ENCODE measurements around the gene SVIP. TPM values are rescaled to one million over a fixed set of nuclear protein-coding genes. Genes with fewer than 3 reads are reported as not detected.

SVIP gene
- total RNA-seq, 1 experiment from 2014 or later, result 21.0 TPM

- peaks cover 5% of the 10 kb centered on the region for H3K9me3 ChIP-seq (replicated peaks)
- no peak overlapping the region for H3K27ac ChIP-seq
- no peak overlapping the region for H3K4me3 ChIP-seq
- H3K4me1 ChIP-seq, result peaks cover 15% of the 10 kb centered on the region
- no peak for DNase-seq
- H3K36me3 ChIP-seq, result no peaks in the 10 kb centered on the region
- H3K27me3 ChIP-seq, result no peaks in the 10 kb centered on the region
Measured at GRCh38 chr11:22808571-22809197, 20.9 kb downstream of the SVIP start.

DNA sequence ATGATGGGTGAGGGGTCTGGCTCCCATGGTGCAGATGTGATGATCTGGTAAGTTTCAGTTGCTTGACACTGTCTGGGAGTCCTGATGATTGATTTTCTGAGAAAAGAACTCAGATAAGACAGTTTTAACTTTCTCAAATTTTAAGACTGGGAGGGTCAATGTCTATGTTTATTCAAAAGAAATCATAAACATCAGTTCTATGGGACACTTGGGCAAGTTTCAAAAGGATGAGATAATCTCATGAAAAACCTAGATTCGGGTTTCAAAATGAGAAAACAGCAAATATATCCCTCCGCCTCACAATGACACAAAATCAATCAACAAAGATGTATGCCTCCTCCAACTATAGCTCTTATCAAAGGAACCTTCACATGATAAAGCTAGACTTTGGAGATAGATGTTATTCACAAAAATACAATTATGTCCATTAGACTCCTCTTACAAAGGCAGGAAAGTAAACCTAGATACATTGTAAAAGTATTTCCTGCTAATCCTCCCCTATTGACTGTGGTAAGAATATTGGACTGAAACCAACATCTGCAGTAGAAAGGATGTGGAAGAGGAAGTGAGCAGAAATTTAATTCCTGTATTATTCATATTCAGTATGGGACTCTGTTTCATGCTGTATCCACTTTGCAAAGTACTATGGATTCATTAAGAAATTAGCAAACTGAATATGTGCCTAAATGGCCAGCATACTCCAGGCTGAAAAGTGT lies 21.6 kb downstream of the SVIP start:
- H3K36me3 ChIP-seq, result no peaks in the 10 kb centered on the region
- H3K4me3 ChIP-seq, result no peak overlapping the region
- H3K9me3 ChIP-seq (replicated peaks), result peaks cover 5% of the 10 kb centered on the region
- DNase-seq, result no peak
- H3K27me3 ChIP-seq, result no peaks in the 10 kb centered on the region
- H3K4me1 ChIP-seq, result peaks cover 15% of the 10 kb centered on the region
- H3K27ac ChIP-seq, result no peak overlapping the region

DNA sequence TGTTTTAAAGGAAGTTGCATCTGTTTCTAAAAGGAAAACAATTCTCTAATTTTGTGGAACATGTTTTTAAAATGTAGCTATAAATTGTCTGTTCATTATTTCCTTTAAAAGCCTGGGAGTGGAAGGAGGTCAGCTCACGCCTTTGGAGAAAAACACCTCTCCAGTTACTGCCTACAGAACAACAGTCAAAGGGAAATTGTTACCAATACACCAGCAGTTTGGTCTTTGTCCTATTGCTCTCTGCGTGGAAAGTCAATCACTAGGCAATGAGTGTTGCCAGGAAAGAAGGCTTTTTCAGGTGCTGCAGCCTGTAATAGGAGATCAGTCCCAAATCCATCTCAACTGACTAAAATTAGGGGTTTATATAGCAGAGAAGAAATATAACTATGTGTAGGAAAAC lies 22.2 kb downstream of the SVIP start:
- Histone ChIP-seq H3K27me3 (no peaks in the 10 kb centered on the region), H3K4me3 (no peak overlapping the region), H3K36me3 (no peaks in the 10 kb centered on the region), H3K9me3 (replicated peaks) (peaks cover 5% of the 10 kb centered on the region), H3K4me1 (peaks cover 15% of the 10 kb centered on the region), H3K27ac (no peak overlapping the region)
- no peak for DNase-seq

DNA sequence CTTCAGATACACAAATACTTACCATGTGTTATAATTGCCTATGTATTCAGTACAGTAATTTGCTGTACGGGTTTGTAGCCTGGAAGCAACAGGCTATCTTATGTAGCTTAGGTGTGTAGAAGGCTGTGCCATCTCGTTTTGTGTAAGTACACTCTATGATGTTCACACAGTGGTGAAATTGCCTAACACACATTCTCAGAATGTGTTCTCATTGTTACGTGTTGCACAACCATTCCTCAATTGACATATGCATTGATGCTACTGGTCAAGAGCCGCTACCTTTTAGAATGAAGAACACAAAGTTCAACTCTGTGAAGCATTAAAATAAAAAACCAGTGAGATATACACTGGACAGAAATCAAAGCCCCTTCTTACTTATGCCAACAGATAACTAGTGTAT lies 26.7 kb downstream of the SVIP start:
- peaks cover 4% of the 10 kb centered on the region; the same call in 1 of the 2 replicates for H3K4me1 ChIP-seq
- no peak overlapping the region for H3K4me3 ChIP-seq
- no peak for DNase-seq

DNA sequence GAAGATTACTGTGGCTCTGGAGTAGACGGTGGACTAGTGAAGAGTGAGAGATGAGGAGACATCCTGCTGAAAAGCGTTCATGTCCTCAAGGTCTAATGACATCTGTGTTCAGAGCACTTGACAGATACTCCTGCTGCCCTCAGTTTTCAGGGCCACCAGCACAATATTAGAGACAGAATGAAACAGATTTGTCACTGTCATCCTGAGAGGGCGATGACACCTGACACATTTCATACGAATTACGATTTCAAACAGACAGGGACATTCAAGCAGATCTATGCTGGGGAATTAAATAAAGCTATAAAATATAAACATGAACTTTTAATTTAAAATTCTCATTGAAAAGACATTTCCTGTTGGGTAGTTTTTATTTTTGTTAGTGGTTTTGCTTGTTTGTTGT lies 29.1 kb downstream of the SVIP start:
- no peak for DNase-seq
- H3K4me1 ChIP-seq, result no peaks in the 10 kb centered on the region
- no peak overlapping the region for H3K4me3 ChIP-seq
- H3K36me3 ChIP-seq, result no peaks in the 10 kb centered on the region
- no peaks in the 10 kb centered on the region for H3K27me3 ChIP-seq
- H3K9me3 ChIP-seq (replicated peaks), result no peaks in the 10 kb centered on the region
- H3K27ac ChIP-seq, result no peak overlapping the region

More for the DNA sequence above, 26.7 kb downstream of the SVIP start:
- no peak overlapping the region for H3K27ac ChIP-seq
- no peaks in the 10 kb centered on the region for H3K9me3 ChIP-seq (replicated peaks)
- H3K36me3 ChIP-seq, result no peaks in the 10 kb centered on the region
- H3K27me3 ChIP-seq, result no peaks in the 10 kb centered on the region

- no peaks in the 10 kb centered on the region for H3K4me1 ChIP-seq
- DNase-seq, result no peak
- H3K27ac ChIP-seq, result no peak overlapping the region
- no peaks in the 10 kb centered on the region for H3K27me3 ChIP-seq
- H3K9me3 ChIP-seq (replicated peaks), result no peaks in the 10 kb centered on the region; the same call in 1 of the 2 replicates
- H3K4me3 ChIP-seq, result no peak overlapping the region
- H3K36me3 ChIP-seq, result no peaks in the 10 kb centered on the region
Measured at GRCh38 chr11:22798901-22799300, 30.7 kb downstream of the SVIP start.

GRCh38 chr11:22797047-22797446 lies 32.6 kb downstream of the SVIP start:
- DNase-seq, result no peak
- Histone ChIP-seq H3K4me1 (peaks cover 10% of the 10 kb centered on the region), H3K36me3 (no peaks in the 10 kb centered on the region), H3K4me3 (no peak overlapping the region), H3K27ac (no peak overlapping the region), H3K27me3 (no peaks in the 10 kb centered on the region), H3K9me3 (replicated peaks) (no peaks in the 10 kb centered on the region; the same call in 1 of the 2 replicates)

- Histone ChIP-seq H3K9me3 (replicated peaks) (no peaks in the 10 kb centered on the region; the same call in 1 of the 2 replicates), H3K4me1 (peaks cover 16% of the 10 kb centered on the region), H3K27ac (no peak overlapping the region), H3K27me3 (no peaks in the 10 kb centered on the region), H3K36me3 (no peaks in the 10 kb centered on the region), H3K4me3 (no peak overlapping the region)
- DNase-seq, result no peak
Measured at GRCh38 chr11:22795914-22796313, 33.7 kb downstream of the SVIP start.

DNA sequence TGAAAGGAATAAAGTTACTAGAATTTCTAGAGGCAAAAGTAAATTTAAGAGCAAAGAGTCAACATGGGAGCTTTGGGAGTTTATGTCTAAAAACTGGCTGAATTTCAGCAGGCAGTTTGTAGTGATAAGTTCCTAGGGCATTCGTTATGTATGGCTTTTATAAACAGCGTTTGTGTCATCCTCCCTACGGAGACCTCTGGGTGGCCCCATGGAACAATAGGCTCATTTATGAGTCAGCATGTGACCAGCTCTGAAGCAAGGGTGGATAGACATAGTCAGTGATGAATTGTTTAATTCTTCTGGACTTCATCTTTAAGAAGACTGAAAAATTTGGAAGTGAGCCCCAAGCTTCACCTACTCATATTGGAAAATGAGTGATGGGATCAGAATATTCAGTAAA lies 37.1 kb downstream of the SVIP start:
- H3K9me3 ChIP-seq (replicated peaks), result no peaks in the 10 kb centered on the region; the same call in 1 of the 2 replicates
- H3K27me3 ChIP-seq, result no peaks in the 10 kb centered on the region
- peak; percentile 76 to 88 for DNase-seq
- peaks cover 16% of the 10 kb centered on the region for H3K4me1 ChIP-seq
- H3K36me3 ChIP-seq, result no peaks in the 10 kb centered on the region
- no peak overlapping the region for H3K4me3 ChIP-seq
- H3K27ac ChIP-seq, result peak overlapping the region; percentile 41

- H3K36me3 ChIP-seq, result no peaks in the 10 kb centered on the region
- H3K4me3 ChIP-seq, result no peak overlapping the region
- H3K4me1 ChIP-seq, result peaks cover 12% of the 10 kb centered on the region
- no peaks in the 10 kb centered on the region for H3K27me3 ChIP-seq
- DNase-seq, result peak; percentile 32 to 77
- no peak overlapping the region for H3K27ac ChIP-seq
- H3K9me3 ChIP-seq (replicated peaks), result no peaks in the 10 kb centered on the region; the same call in 1 of the 2 replicates
Measured at GRCh38 chr11:22787551-22788162, 41.9 kb downstream of the SVIP start.

GRCh38 chr11:22787055-22787454 lies 42.5 kb downstream of the SVIP start:
- DNase-seq, result no peak
- Histone ChIP-seq H3K4me3 (no peak overlapping the region), H3K27ac (no peak overlapping the region), H3K27me3 (no peaks in the 10 kb centered on the region), H3K36me3 (no peaks in the 10 kb centered on the region), H3K4me1 (peaks cover 6% of the 10 kb centered on the region), H3K9me3 (replicated peaks) (no peaks in the 10 kb centered on the region; the same call in 1 of the 2 replicates)

GRCh38 chr11:22786475-22786874 lies 43.1 kb downstream of the SVIP start:
- Histone ChIP-seq H3K9me3 (replicated peaks) (no peaks in the 10 kb centered on the region; the same call in 1 of the 2 replicates), H3K27ac (no peak overlapping the region), H3K4me1 (peaks cover under 1% of the 10 kb centered on the region), H3K4me3 (no peak overlapping the region), H3K27me3 (no peaks in the 10 kb centered on the region), H3K36me3 (no peaks in the 10 kb centered on the region)
- DNase-seq, result no peak

DNA sequence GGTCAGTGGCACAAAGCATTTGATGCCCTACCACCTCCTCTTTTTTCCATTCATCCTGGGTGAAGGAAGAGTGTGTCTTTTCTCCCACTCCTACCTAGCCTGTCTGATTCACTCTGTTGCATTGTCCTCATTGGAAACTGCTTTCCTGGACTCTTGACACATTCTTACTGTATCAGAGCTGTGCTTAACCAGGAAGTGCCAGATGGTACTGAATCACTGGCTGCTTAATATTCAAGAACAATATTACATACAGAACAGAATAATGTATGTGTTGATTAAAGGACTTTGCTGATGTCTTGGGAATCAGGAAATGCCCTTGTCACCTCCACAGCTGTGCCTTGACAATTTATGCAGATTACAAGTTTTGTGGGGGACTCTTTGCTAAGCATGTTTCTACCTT lies 44.4 kb downstream of the SVIP start:
- DNase-seq, result no peak
- H3K4me3 ChIP-seq, result no peak overlapping the region
- H3K36me3 ChIP-seq, result no peaks in the 10 kb centered on the region
- H3K27ac ChIP-seq, result no peak overlapping the region
- no peaks in the 10 kb centered on the region for H3K27me3 ChIP-seq
- no peaks in the 10 kb centered on the region; the same call in 1 of the 2 replicates for H3K9me3 ChIP-seq (replicated peaks)
- H3K4me1 ChIP-seq, result no peaks in the 10 kb centered on the region

DNA sequence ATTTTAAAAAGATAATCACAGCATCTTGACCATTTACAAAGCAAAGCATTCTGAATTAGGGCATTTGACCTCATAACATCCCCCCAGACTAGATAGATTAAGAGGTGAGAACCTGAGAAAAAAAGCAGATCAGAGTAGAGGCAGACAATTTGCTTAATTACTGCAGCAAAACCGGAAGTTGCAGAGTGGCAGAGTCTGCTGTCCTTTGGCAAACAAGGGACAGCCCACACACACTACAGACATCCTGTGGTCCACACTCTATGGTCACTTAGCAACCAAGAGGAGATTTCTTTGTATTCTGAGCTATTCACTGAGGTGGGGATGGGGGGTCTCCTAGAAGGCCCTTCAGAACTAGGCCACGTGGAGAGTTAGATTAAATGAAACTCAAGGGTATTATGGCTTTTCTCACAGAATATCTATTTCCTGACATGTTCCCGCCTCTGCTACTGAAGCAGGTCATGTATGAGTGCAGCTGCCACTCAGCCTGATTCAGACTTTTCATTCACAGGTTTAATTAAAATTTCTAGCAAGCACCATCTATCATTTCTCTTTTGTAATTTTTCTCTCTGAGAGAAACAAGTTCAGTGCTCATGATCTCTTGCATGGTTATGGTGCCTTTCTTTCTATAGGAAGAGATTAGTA lies 48.5 kb downstream of the SVIP start:
- no peaks in the 10 kb centered on the region; the same call in 1 of the 2 replicates for H3K9me3 ChIP-seq (replicated peaks)
- H3K4me1 ChIP-seq, result no peaks in the 10 kb centered on the region
- no peak for DNase-seq
- H3K4me3 ChIP-seq, result no peak overlapping the region
- no peaks in the 10 kb centered on the region for H3K27me3 ChIP-seq
- H3K27ac ChIP-seq, result no peak overlapping the region
- no peaks in the 10 kb centered on the region for H3K36me3 ChIP-seq

DNA sequence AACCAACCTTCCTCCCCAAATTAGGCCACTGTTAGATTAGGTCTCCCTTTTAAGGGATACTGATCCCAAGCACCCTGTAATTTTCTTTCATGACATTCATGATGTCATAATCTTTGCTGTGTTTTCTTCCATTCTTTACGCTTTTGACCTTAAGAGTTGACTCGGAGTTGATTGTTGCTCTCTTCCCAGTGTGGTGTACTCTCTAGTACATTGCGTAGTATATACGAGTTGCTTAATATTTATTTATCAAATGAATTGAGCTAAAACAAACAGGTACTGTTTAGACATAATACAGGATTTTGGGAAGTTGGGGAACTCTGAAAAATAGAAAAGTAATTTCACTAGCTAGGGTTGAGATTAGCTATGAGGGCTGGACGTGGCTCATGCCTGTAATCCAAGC lies 49.8 kb downstream of the SVIP start:
- Histone ChIP-seq H3K27me3 (no peaks in the 10 kb centered on the region), H3K27ac (no peak overlapping the region), H3K36me3 (no peaks in the 10 kb centered on the region), H3K4me3 (no peak overlapping the region), H3K9me3 (replicated peaks) (no peaks in the 10 kb centered on the region; the same call in 1 of the 2 replicates), H3K4me1 (no peaks in the 10 kb centered on the region)
- DNase-seq, result no peak
